Esophagus (tissue), 2 donors: ENCODE results near the gene FBXW8. TPM values are rescaled to one million over a fixed set of nuclear protein-coding genes. Genes with fewer than 3 reads are reported as not detected.

Experiments used
- H3K27ac ChIP-seq, 2 donors: one replicate each; pipeline ENCODE4 v1.5.1; 2013; ENCODE audit warnings: low read depth in 2 of 2, mild to moderate bottlenecking in 2 of 2, inconsistent platforms in 1 of 2, low read length in 1 of 2, moderate library complexity in 1 of 2
- H3K27me3 ChIP-seq, 2 donors: one replicate each; pipeline ENCODE4 v1.6.1; 2013; ENCODE audit warnings: low read length in 2 of 2, control low read depth in 1 of 2, mild to moderate bottlenecking in 1 of 2; ENCODE audit not compliant: insufficient read depth in 2 of 2, control insufficient read depth in 1 of 2
- H3K36me3 ChIP-seq, 2 donors: one replicate each; pipeline ENCODE4 v1.6.1; 2013; ENCODE audit warnings: low read length in 1 of 2; ENCODE audit not compliant: control insufficient read depth in 2 of 2, insufficient read depth in 2 of 2
- H3K4me1 ChIP-seq, 2 donors: one replicate each; pipeline ENCODE4 v1.6.1; 2013; ENCODE audit warnings: low read length in 1 of 2; ENCODE audit not compliant: control insufficient read depth in 2 of 2, insufficient read depth in 2 of 2
- H3K4me3 ChIP-seq, 2 donors: one replicate each; pipeline ENCODE4 v1.5.1; 2013; ENCODE audit warnings: low read length in 2 of 2, mild to moderate bottlenecking in 2 of 2, low read depth in 1 of 2, moderate library complexity in 1 of 2
- H3K9me3 ChIP-seq, 2 donors: one replicate each; pipeline ENCODE4 v1.6.1; 2013; ENCODE audit warnings: mild to moderate bottlenecking in 2 of 2, low read depth in 1 of 2, low read length in 1 of 2, moderate library complexity in 1 of 2; ENCODE audit not compliant: control insufficient read depth in 2 of 2, insufficient read depth in 1 of 2
- WGBS, 2 donors: extraction: QIAGEN DNeasy Blood & Tissue Kit; methylation state at CpG; one replicate each; pipeline ENCODE4 v1.1.7; 2013; 5-methylcytosine and 5-hydroxymethylcytosine counted together
- polyA plus RNA-seq, 2 donors: library from polyadenylated mRNA; stranded (reverse); fragments of 200-250 nt; gene quantifications; one replicate each; pipeline ENCODE4 v1.2.3, GENCODE V29; 2013
- donor health status: healthy with polysubstance abuse.
- donor health status: Bipolar disorder and iron deficiency.

Gene FBXW8
- 1 to 10 TPM; 2.7 to 3.7 TPM for polyA plus RNA-seq

DNA sequence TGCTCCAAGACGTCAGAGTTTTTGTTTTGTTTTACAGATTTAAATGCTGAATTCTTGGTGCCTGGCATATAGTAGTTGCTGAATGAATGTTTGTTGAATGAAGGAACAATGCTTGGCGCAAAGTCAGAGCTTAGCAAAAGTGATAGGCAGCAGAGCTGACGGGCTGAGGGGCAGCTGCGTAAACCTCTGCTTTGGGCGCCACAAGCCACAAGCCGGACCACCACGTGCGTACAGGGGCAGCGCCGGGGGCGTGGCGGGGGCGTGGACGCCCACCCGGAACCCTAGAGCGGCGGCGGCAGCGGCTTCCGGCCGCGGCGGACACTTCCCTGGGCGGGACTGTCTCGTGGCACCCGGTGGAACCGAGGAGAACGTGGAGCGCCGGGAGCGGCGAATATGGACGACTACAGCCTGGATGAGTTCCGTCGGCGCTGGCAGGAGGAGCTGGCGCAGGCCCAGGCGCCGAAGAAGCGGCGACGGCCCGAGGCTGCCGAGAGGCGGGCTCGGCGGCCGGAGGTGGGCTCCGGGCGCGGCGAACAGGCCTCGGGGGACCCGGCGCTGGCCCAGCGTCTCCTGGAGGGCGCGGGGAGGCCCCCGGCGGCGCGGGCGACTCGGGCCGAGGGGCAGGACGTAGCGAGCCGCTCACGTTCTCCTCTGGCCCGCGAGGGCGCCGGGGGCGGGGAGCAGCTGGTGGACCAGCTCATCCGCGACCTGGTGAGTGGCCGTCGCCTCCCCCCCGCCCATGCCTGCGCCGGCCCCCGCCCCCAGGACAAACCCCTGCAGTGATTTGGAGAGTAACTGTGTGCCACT is at the start of gene FBXW8:
Gene FBXW8, plus strand, starts transcription at position 306 of the 807 bp plus-strand sequence. Its CDS starts 88 bp downstream, at position 394.
- no peaks in the 10 kb centered on the region for H3K36me3 ChIP-seq
- H3K9me3 ChIP-seq = peaks cover 0 to 3% of the 10 kb centered on the region in 2 donors
- no peaks in the 10 kb centered on the region for H3K27me3 ChIP-seq
- peak within 1 kb of the TSS; percentile 53 to 69 for H3K27ac ChIP-seq
- WGBS, 2 donors = 1% methylated on average over 73 to 82 of the region's 82 CpGs
- no peaks in the 10 kb centered on the region for H3K4me1 ChIP-seq
- peak within 1 kb of the TSS; percentile 73 to 100 for H3K4me3 ChIP-seq

GRCh38 chr12:116861320-116861719 is 49.4 kb upstream of the FBXW8 start:
- H3K9me3 ChIP-seq = no peaks in the 10 kb centered on the region
- H3K27me3 ChIP-seq = no peaks in the 10 kb centered on the region
- no peaks in the 10 kb centered on the region for H3K36me3 ChIP-seq
- H3K4me1 ChIP-seq = no peaks in the 10 kb centered on the region
- no peak overlapping the region for H3K27ac ChIP-seq
- 39 to 43% methylated on average over 12 of the region's 12 CpGs for WGBS, 2 donors
- no peak overlapping the region for H3K4me3 ChIP-seq

- 95% methylated on average over 4 of the region's 4 CpGs for WGBS, 2 donors
- H3K4me3 ChIP-seq = no peak overlapping the region
Measured at GRCh38 chr12:116862167-116862566, 48.6 kb upstream of the FBXW8 start.

DNA sequence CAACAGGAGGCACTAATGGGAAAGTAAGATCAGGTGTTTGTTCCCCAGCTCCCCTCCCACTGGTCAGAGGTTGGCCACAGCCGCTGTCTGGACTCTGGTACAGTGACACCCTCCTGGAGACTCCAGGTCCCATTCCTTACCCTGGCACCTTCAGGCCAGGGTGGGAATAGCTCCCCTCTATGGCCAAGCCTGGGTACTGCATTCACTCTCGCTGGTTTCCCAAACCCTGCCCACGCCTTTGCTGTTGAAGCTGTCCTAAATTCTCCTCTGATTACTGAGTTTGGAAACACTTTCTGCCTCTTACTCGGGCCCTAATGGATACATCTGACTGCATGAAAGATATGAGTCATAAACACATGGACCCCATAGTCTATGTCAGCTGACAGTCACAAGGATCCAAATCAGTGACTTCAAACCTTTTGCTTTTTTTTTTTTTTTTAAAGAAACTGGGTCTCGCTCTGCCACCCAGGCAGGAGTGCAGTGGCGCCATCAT is 47.4 kb upstream of the FBXW8 start:
- H3K4me3 ChIP-seq = no peak overlapping the region
- 53% methylated on average over 6 of the region's 6 CpGs for WGBS, 2 donors
- no peaks in the 10 kb centered on the region for H3K4me1 ChIP-seq

More at GRCh38 chr12:116862167-116862566, 48.6 kb upstream of the FBXW8 start:
- Histone ChIP-seq H3K4me1 (no peaks in the 10 kb centered on the region), H3K27me3 (no peaks in the 10 kb centered on the region), H3K9me3 (no peaks in the 10 kb centered on the region), H3K27ac (no peak overlapping the region), H3K36me3 (no peaks in the 10 kb centered on the region)

GRCh38 chr12:116864371-116865160 is 46.2 kb upstream of the FBXW8 start:
- H3K27ac ChIP-seq = no peak overlapping the region
- H3K4me1 ChIP-seq = no peaks in the 10 kb centered on the region
- no peak overlapping the region for H3K4me3 ChIP-seq
- H3K27me3 ChIP-seq = no peaks in the 10 kb centered on the region
- 53 to 54% methylated on average over 13 of the region's 13 CpGs for WGBS, 2 donors
- no peaks in the 10 kb centered on the region for H3K36me3 ChIP-seq
- H3K9me3 ChIP-seq = no peaks in the 10 kb centered on the region

More for the DNA sequence above, 47.4 kb upstream of the FBXW8 start:
- H3K27ac ChIP-seq = no peak overlapping the region
- no peaks in the 10 kb centered on the region for H3K9me3 ChIP-seq
- H3K36me3 ChIP-seq = no peaks in the 10 kb centered on the region
- no peaks in the 10 kb centered on the region for H3K27me3 ChIP-seq

- 87 to 90% methylated on average over 2 of the region's 2 CpGs for WGBS, 2 donors
- H3K27ac ChIP-seq = no peak overlapping the region
- H3K4me1 ChIP-seq = no peaks in the 10 kb centered on the region
- H3K36me3 ChIP-seq = no peaks in the 10 kb centered on the region
- no peaks in the 10 kb centered on the region for H3K9me3 ChIP-seq
- no peak overlapping the region for H3K4me3 ChIP-seq
- H3K27me3 ChIP-seq = no peaks in the 10 kb centered on the region
Measured at GRCh38 chr12:116867523-116867922, 43.2 kb upstream of the FBXW8 start.

DNA sequence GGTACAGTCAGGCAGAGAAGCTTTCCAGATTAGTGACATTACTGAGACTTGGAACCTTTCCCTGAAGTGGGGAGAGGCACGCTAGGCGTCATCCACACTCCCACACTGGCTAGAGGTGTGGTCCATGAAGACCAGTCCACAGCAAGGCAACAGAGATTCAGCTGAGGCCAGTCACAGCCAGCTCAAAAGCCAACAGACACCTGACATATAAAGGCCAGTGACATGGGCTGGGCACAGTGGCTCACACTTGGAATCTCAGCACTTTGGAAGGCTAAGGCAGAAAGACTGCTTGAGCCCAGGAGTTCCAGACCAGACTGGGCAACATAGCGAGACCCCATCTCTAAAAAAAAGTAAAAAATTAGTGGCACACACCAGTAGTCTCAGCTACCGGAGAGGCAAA is 40.4 kb upstream of the FBXW8 start:
- H3K4me1 ChIP-seq = no peaks in the 10 kb centered on the region
- no peaks in the 10 kb centered on the region for H3K27me3 ChIP-seq
- H3K9me3 ChIP-seq = peaks cover 0 to 4% of the 10 kb centered on the region in 2 donors
- no peaks in the 10 kb centered on the region for H3K36me3 ChIP-seq
- H3K27ac ChIP-seq = no peak overlapping the region
- H3K4me3 ChIP-seq = no peak overlapping the region
- 67% methylated on average over 4 of the region's 4 CpGs for WGBS, 2 donors

DNA sequence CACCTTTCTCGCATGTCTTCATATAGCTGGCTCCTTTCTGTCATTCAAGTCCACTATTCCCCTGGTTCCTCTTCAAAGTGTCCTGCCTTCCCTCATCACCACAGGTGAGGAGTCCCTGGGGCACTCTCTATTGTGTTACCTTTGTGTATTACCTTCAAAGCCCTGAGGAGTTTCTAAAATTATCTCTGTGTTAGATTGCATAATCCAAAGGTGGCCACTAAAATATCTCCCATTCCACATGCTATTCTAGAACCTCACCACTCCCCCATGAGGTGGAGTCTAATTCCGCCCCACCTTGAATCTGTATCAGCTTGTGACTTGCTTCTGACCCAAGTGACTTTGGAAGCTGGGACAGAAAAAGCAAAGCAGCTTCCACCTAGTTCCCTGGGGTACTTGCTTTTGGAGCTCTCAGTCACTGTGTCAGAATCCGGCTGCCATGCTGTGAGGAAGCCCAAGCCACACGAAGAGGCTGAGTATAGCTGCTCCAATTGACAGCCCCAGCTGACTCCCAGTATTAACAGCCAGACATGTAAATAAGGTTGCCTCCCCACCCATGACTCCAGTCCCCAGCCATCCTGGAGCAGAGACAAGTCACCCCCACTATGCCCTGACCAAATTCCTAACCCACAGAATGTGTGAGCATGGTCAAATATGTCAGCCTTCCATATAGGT is 36.3 kb upstream of the FBXW8 start:
- Histone ChIP-seq H3K27ac (no peak overlapping the region), H3K4me1 (peaks cover 3 to 8% of the 10 kb centered on the region in 2 donors), H3K9me3 (peaks cover 0 to 4% of the 10 kb centered on the region in 2 donors), H3K4me3 (no peak overlapping the region), H3K27me3 (peaks cover 0 to 2% of the 10 kb centered on the region in 2 donors), H3K36me3 (no peaks in the 10 kb centered on the region)
- 85 to 90% methylated on average over 4 of the region's 4 CpGs for WGBS, 2 donors

DNA sequence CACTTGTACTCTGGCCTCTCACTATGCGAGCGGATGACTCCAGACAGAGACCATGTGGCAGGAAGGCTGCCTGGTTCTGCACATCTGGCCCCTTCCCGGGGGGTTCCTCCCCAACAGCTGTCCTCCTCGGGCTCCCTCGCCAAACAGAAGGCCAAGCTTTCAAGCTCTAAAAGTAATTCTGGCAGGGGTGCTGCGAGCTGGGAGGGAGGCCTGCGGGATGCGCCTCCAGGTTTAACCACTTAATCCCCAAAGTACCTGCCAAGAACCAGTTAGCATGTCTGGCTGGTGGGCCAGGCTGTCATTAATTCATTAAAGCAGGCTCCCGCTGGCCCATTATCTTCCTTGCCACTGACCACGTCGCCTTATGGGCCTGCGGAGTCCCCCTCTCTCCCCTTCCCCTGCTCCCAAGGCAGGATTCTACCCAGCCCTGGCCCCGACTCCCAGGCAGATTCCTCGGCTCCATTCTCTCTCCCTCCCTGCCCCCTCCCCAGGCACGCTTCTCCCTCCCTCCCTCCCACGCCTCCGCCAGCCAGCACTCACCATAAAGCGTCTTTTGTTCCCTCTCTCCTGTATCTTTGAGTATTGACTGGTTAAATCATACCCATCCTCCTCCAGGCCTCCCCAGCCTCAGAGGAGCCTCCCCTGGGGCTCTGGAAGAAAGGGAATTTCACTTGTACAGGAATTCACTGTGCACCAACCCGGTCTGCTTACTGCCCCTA is 34.4 kb upstream of the FBXW8 start:
- Histone ChIP-seq H3K4me1 (peaks cover 10 to 11% of the 10 kb centered on the region in 2 donors), H3K9me3 (peaks cover 0 to 4% of the 10 kb centered on the region in 2 donors), H3K27me3 (peaks cover 5 to 9% of the 10 kb centered on the region in 2 donors), H3K27ac (no peak overlapping the region), H3K4me3 (no peak overlapping the region), H3K36me3 (no peaks in the 10 kb centered on the region)
- WGBS, 2 donors = 26 to 32% methylated on average over 18 to 19 of the region's 19 CpGs
